Smooth muscle cell (in vitro differentiated cells): Measurements from ENCODE around the gene TRMU. TPM values are rescaled to one million over a fixed set of nuclear protein-coding genes. Genes with fewer than 3 reads are reported as not detected.

Experiments
- DNase-seq: peaks from one replicate; lab custom pipeline; 2025; ENCODE audit not compliant: unreplicated experiment; lab: John Stamatoyannopoulos, UW
- H2AFZ ChIP-seq: fragments of 200-600 bp; sonication (generic); 2 replicates; pipeline ENCODE4 v1.6.0; 2016; ENCODE audit warnings: antibody characterized with exemption, low read depth, mild to moderate bottlenecking
- H3F3A ChIP-seq: fragments of 200-600 bp; sonication (generic); 2 replicates; pipeline ENCODE4 v1.6.0; 2017; ENCODE audit warnings: antibody characterized with exemption, low read depth
- H3K27ac ChIP-seq: fragments of 200-600 bp; sonication (generic); 2 replicates; pipeline ENCODE4 v1.5.1; 2016; ENCODE audit warnings: low read depth, mild to moderate bottlenecking
- H3K27me3 ChIP-seq: fragments of 200-600 bp; sonication (generic); 2 replicates; pipeline ENCODE4 v1.6.1; 2016; ENCODE audit warnings: low read depth, mild to moderate bottlenecking
- H3K36me3 ChIP-seq: fragments of 200-600 bp; sonication (generic); 2 replicates; pipeline ENCODE4 v1.5.1; 2016; ENCODE audit warnings: low read depth
- H3K4me1 ChIP-seq: fragments of 200-600 bp; sonication (generic); 2 replicates; pipeline ENCODE4 v1.5.1; 2016; ENCODE audit warnings: low read depth
- H3K4me2 ChIP-seq: fragments of 200-600 bp; sonication (generic); 2 replicates; pipeline ENCODE4 v1.6.0; 2016; ENCODE audit warnings: mild to moderate bottlenecking
- H3K4me3 ChIP-seq: fragments of 200-600 bp; sonication (generic); 2 replicates; pipeline ENCODE4 v1.5.1; 2016; ENCODE audit warnings: mild to moderate bottlenecking
- H3K79me2 ChIP-seq: fragments of 200-600 bp; sonication (generic); 2 replicates; pipeline ENCODE4 v1.6.0; 2016; ENCODE audit warnings: low read depth, mild to moderate bottlenecking
- H3K9ac ChIP-seq: fragments of 200-600 bp; sonication (generic); 2 replicates; pipeline ENCODE4 v1.6.0; 2016; ENCODE audit warnings: low read depth
- H3K9me3 ChIP-seq: fragments of 200-600 bp; sonication (generic); replicated peaks from 2 replicates; pipeline ENCODE4 v1.5.1; 2016; ENCODE audit warnings: low read depth
- H4K20me1 ChIP-seq: fragments of 200-600 bp; sonication (generic); 2 replicates; pipeline ENCODE4 v1.6.0; 2016; ENCODE audit warnings: low read depth
- WGBS: methylation state at CpG from one replicate; pipeline ENCODE4 v1.1.7; 2016; ENCODE audit warnings: low lambda C conversion rate; 5-methylcytosine and 5-hydroxymethylcytosine counted together
- polyA plus RNA-seq: library from polyadenylated mRNA; unstranded; fragments of >200 nt; fragmentation: Nextera tagmentation; extraction: Ambion mirVana; gene quantifications from 2 replicates; pipeline ENCODE4 v1.2.1, GENCODE V29; 2016
- total RNA-seq: library from RNA; depleted of rRNA; stranded (reverse); fragments of >200 nt; gene quantifications from 2 replicates; pipeline ENCODE4 v1.2.3, GENCODE V29; 2014
- TF ChIP-seq, protein P1 (sequence below): fragments of 200-600 bp; sonication (generic); IDR thresholded peaks from 2 replicates; pipeline ENCODE4 v1.5.1; 2017; ENCODE audit warnings: borderline replicate concordance, mild to moderate bottlenecking, antibody characterized with exemption; ENCODE audit not compliant: insufficient read depth, poor library complexity, severe bottlenecking

The TRMU gene
- total and polyA plus RNA-seq, 2 experiments from 2014 or later: 15.8 to 20.5 TPM

DNA sequence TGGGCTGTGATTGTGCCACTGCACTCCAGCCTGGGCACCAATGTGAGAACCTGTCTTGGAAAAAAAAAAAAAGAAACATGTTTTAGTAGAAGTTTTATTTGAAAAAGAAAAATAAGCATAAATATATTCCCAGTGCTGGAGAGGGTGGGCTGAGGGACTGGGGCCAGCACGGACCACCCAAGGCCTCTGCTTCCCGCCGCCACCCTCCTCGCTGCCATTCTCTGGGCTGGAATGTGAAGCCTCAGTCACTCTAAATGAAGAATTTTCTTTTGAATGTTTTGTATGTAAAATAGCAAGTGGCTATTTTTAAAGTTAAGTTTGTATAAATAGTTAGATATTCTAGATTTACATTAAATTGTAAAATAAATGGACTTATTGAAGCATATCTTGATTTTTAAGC, 5.1 kb upstream of the TRMU start:
- Histone ChIP-seq H3K79me2 (no peaks in the 10 kb centered on the region), H3K27ac (no peak overlapping the region), H3F3A (peaks cover 8% of the 10 kb centered on the region), H3K4me3 (no peak overlapping the region), H3K36me3 (no peaks in the 10 kb centered on the region), H3K27me3 (no peaks in the 10 kb centered on the region), H3K9ac (no peak overlapping the region), H4K20me1 (no peaks in the 10 kb centered on the region), H3K9me3 (no peaks in the 10 kb centered on the region), H3K4me2 (no peak overlapping the region), H2AFZ (no peak overlapping the region), H3K4me1 (peaks cover 7% of the 10 kb centered on the region)
- DNase-seq: no peak
- 98% methylated on average over 4 of the region's 4 CpGs for whole genome bisulfite sequencing
- TF ChIP-seq, protein P1, sequence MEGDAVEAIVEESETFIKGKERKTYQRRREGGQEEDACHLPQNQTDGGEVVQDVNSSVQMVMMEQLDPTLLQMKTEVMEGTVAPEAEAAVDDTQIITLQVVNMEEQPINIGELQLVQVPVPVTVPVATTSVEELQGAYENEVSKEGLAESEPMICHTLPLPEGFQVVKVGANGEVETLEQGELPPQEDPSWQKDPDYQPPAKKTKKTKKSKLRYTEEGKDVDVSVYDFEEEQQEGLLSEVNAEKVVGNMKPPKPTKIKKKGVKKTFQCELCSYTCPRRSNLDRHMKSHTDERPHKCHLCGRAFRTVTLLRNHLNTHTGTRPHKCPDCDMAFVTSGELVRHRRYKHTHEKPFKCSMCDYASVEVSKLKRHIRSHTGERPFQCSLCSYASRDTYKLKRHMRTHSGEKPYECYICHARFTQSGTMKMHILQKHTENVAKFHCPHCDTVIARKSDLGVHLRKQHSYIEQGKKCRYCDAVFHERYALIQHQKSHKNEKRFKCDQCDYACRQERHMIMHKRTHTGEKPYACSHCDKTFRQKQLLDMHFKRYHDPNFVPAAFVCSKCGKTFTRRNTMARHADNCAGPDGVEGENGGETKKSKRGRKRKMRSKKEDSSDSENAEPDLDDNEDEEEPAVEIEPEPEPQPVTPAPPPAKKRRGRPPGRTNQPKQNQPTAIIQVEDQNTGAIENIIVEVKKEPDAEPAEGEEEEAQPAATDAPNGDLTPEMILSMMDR: no peak

DNA sequence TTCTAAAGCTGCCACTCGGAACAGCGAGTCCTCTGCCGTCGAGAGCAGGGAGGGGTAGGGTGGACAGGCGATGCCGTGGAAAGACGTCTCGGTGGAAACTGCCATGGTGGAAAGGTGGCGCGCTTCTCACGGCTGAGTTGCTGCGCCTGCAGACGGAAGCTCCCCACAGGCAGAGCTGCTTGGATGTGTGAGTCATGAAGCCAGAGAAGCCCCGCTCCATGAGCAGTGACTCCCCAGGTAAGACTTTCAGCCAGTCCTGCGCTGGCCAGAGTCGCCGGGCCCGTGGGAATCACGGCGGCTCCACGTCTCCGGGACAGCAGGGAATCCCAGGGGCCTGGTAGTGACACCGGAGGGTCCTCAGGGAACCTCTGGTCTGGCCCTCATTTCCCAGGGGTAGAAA, 4.0 kb upstream of the TRMU start:
- H3K36me3 ChIP-seq: no peaks in the 10 kb centered on the region
- TF ChIP-seq, protein P1: no peak

DNA sequence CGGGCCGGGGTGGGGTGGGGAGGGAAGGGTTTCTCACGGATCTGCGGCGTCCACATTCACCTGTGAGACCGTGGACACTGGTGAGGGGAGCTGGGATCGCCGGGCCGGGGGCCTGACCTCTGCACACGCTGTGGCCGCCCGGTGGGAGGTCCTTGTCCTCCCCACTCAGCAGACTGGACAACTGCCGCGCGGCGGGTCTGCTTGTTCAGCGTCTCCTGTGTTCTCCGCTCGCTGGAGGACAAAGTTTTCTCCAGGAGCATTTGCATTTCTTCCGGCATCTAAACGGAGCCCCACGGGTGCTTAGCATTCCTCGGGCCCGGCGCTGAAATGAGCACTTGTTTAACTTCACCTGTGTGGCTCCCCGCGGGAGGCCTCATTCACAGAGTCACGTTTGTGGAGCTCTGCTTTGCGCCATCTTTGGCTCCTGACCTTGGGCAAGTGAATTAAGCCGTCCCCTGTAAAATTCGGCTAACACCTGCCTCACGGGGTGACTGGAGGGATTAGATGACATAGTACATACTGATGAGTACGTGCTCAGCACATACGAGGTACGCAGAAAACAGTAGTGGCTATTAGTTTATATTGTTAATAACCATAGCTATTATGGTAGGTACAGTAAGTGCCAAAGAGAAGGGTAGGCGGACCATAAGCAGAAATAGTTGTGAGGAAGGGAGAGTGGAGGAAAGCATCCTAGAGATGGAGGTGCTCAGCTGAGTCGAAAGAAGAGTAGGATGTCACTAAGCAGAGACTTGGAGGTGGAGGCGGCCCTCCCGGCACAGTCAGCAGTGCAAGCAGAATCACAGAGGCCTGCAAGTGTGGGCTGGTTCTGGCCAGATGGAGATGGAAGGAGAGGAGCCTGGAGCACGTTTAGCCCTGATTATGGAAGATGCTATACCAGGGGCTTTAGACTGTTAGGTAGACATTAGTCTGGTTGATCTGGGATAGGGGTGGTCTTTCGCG, 885 bp downstream of the TRMU start:
- DNase-seq: no peak
- TF ChIP-seq, protein P1: no peak
- Histone ChIP-seq H3K27me3 (no peaks in the 10 kb centered on the region), H3K9ac (peak overlapping the region; percentile 88), H4K20me1 (peaks cover 20% of the 10 kb centered on the region), H3F3A (peaks cover 8% of the 10 kb centered on the region), H3K79me2 (peaks cover 35% of the 10 kb centered on the region), H3K4me1 (peaks cover 12% of the 10 kb centered on the region), H3K9me3 (no peaks in the 10 kb centered on the region), H3K4me2 (peak overlapping the region; percentile 95), H3K36me3 (peaks cover 11% of the 10 kb centered on the region), H3K27ac (peak overlapping the region; percentile 88), H2AFZ (peak overlapping the region; percentile 99), H3K4me3 (peak overlapping the region; percentile 95)
- WGBS: 15% methylated on average over 42 of the region's 42 CpGs

More for the DNA sequence above, 4.0 kb upstream of the TRMU start:
- H3K9ac ChIP-seq: no peak overlapping the region
- H3K27me3 ChIP-seq: no peaks in the 10 kb centered on the region
- peaks cover 8% of the 10 kb centered on the region for H3F3A ChIP-seq
- H3K79me2 ChIP-seq: peaks cover 9% of the 10 kb centered on the region
- no peak overlapping the region for H2AFZ ChIP-seq
- peaks cover 7% of the 10 kb centered on the region for H3K4me1 ChIP-seq
- H3K4me2 ChIP-seq: no peak overlapping the region
- peaks cover under 1% of the 10 kb centered on the region for H4K20me1 ChIP-seq
- DNase-seq: no peak
- H3K27ac ChIP-seq: no peak overlapping the region
- no peaks in the 10 kb centered on the region for H3K9me3 ChIP-seq
- 96% methylated on average over 23 of the region's 23 CpGs for WGBS
- no peak overlapping the region for H3K4me3 ChIP-seq
